GM20000 (cell line): Measurements from ENCODE around the gene MIF4GD.

Experiments used
- DNase-seq: peaks from one replicate; pipeline ENCODE4 v3.0.0; 2012; ENCODE audit warnings: low spot score
- CTCF ChIP-seq: IDR thresholded peaks from 2 replicates; pipeline ENCODE4 v1.5.1; 2012; ENCODE audit warnings: mild to moderate bottlenecking, control low read depth; ENCODE audit errors: extremely low read depth, missing control alignments

MIF4GD gene, protein sequence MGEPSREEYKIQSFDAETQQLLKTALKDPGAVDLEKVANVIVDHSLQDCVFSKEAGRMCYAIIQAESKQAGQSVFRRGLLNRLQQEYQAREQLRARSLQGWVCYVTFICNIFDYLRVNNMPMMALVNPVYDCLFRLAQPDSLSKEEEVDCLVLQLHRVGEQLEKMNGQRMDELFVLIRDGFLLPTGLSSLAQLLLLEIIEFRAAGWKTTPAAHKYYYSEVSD

GRCh38 chr17:75270966-75271232 lies at the start of gene MIF4GD:
MIF4GD (minus strand) TSS chr17:75271231; CDS start chr17:75270195, 1,036 bp downstream.
- DNase-seq: no peak
- no peak for TF ChIP-seq CTCF

DNA sequence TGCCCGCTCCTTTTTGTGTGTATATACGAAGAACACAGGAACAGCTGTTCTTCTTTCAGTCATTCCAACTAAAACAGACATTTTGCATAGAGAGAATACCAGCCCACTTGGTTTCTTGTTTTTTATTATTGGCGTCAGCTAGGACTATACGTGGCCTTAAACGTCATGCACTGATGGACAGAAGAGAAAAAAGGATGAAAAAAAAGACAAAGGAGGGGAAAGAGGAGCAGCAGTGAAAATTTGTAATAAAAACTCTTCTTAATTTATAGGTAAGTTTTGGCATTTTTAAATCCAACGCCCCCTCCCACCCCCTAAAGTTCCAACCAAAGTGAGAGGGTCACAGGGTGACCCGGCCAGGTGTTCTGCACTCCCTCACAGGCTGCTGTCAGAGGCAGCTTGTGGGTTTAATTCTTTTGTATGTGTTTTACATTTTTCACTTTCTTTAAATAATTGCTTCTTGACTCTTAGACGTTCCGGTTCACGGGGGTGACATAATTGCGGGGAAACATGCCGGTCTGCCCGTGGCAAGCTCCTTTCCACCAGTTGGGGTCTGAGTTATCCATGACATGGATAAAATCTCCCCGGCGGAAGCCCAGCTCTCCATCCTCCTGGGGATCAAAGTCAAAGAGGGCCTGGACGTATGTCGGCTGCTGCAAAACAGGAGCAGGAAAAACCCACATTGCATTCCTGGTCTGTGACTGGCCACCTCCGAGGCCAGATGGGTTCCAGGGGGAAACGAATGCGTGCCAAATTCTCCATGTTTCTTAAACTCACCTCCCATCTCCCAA lies 49.1 kb upstream of the MIF4GD start:
- no peak for TF ChIP-seq CTCF
- peak; percentile 63 for DNase-seq

DNA sequence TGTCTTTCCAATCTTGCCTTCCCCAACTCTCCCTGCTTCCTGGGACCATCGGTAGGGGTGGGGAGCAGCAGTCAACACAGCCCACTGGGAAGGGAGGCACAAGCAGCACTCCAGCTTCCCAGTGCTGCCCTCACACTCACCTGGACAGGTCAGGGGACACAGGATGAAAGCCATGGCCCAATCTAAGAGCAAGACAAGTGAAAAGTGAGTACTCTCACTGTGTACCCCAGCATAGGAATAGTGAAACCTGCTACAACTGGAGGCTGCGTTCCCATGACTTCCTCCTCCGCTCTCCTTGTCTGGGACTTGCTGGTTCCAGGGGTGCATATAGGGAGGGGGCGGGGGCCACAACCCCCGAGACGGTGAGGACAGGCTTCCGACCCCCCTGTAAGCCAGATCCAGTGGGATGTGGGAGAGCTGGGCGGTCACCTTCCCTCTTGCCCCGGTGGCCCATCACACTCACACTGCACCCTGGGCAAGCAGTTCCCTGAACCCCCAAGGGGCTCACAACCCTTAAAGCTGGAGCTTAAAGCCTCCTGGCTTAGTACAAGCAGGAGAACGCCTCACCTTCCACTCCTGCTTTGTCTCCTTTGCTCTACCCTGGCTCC lies 47.7 kb upstream of the MIF4GD start:
- TF ChIP-seq CTCF: no peak
- DNase-seq: no peak

GRCh38 chr17:75318211-75318610 lies 47.2 kb upstream of the MIF4GD start:
- DNase-seq: no peak
- TF ChIP-seq CTCF: no peak

- DNase-seq: no peak
- no peak for TF ChIP-seq CTCF
Measured at GRCh38 chr17:75317671-75318070, 46.6 kb upstream of the MIF4GD start.

- DNase-seq: no peak
- TF ChIP-seq CTCF: no peak
Measured at GRCh38 chr17:75316253-75316652, 45.2 kb upstream of the MIF4GD start.

- TF ChIP-seq CTCF: no peak
- peak; percentile 35 for DNase-seq
Measured at GRCh38 chr17:75315541-75316243, 44.7 kb upstream of the MIF4GD start.
